ENCODE measurements around the gene CTSD.

DNA sequence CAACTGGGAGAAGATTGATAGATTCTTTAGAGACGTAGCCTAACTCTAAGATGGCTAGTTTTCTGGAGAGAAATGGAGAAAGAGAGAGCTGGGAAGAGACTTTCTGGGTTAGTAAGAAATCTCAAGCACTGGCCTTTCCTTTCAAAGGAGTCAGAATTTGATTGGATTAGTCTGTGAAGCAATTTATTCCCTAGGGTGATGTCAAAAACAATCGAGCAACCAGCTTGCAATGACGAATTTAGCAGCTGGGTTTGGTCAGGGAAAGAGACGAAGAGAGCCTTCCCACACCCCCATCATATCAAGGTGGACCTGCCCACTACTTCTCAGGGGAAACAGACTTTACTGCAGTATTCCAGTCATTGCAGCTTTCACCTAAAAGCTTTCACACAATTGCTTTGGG is 56.0 kb downstream of the CTSD start:
- TF ChIP-seq, protein P1, sequence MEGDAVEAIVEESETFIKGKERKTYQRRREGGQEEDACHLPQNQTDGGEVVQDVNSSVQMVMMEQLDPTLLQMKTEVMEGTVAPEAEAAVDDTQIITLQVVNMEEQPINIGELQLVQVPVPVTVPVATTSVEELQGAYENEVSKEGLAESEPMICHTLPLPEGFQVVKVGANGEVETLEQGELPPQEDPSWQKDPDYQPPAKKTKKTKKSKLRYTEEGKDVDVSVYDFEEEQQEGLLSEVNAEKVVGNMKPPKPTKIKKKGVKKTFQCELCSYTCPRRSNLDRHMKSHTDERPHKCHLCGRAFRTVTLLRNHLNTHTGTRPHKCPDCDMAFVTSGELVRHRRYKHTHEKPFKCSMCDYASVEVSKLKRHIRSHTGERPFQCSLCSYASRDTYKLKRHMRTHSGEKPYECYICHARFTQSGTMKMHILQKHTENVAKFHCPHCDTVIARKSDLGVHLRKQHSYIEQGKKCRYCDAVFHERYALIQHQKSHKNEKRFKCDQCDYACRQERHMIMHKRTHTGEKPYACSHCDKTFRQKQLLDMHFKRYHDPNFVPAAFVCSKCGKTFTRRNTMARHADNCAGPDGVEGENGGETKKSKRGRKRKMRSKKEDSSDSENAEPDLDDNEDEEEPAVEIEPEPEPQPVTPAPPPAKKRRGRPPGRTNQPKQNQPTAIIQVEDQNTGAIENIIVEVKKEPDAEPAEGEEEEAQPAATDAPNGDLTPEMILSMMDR (conservative IDR thresholded peaks at IDR 0.05; ENCODE audit: low read length), result no peak
- no peak for TF ChIP-seq EZH2phosphoT487 (IDR thresholded peaks at IDR 0.05; ENCODE audit: borderline replicate concordance, low read depth, low read length)

Measured in OCI-LY7 (cell line).